ENCODE measurements around the gene PTPRD. TPM values are rescaled to one million over a fixed set of nuclear protein-coding genes. Genes with fewer than 3 reads are reported as not detected.

PTPRD gene
- total RNA-seq, 1 experiment from 2014 or later = 0.02 TPM

DNA sequence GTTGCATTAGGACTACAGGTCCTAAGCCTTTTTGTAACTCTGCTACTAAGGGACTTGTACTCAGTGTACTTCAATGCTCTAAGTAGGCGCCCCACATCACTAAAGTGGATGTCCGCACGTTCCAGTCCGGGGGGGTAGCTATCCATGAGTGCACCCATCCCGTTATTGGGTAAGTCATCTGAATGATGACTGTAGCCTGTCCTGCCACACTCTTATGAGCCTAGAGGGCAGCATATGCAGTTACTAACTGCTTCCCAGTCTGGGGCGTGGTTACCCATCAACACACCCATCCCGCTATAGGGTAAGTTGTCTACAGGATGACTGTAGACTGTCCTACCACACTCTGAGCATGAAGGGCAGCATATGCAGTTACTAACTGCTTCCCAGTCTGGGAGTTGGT, 1053.9 kb downstream of the PTPRD start:
- Histone ChIP-seq H3K79me2 (ENCODE audit: insufficient read depth, low read length) (no peaks in the 10 kb centered on the region), H3K4me2 (ENCODE audit: low read length) (no peak overlapping the region), H3K9me2 (ENCODE audit: insufficient read depth) (no peaks in the 10 kb centered on the region), H3K9ac (ENCODE audit: low read length) (no peak overlapping the region), H3K36me3 (ENCODE audit: control insufficient read depth in 1 of 2, insufficient read depth in 2 of 2, low read length in 2 of 2) (no peaks in the 10 kb centered on the region), H3K4me1 (ENCODE audit: control insufficient read depth in 1 of 2, insufficient read depth in 2 of 2, low read length in 2 of 2) (no peaks in the 10 kb centered on the region), H3K27ac (ENCODE audit: low read depth, low read length) (no peak overlapping the region), H3K27me3 (ENCODE audit: insufficient read depth, low read length) (no peaks in the 10 kb centered on the region), H3K9me3 (ENCODE audit: control insufficient read depth in 1 of 2, insufficient read depth in 1 of 2, low read depth in 1 of 2, low read length in 2 of 2) (peaks cover 4 to 34% of the 10 kb centered on the region in 2 experiments; a peak in 2 of 4 replicates), H4K20me1 (ENCODE audit: insufficient read depth) (no peaks in the 10 kb centered on the region), H2AFZ (ENCODE audit: low read depth, low read length, poor library complexity, severe bottlenecking) (no peak overlapping the region), H3K4me3 (replicated peaks in 1 of 2; ENCODE audit: low read depth in 1 of 2, low read length in 2 of 2) (no peak overlapping the region)
- DNase-seq (ENCODE audit: low read depth, low spot score) = no peak
- RAD21 ChIA-PET (ENCODE audit: low non-redundant PET in 1 of 2, low total read pairs in 2 of 2, uncharacterized antibody in 2 of 2, unreplicated experiment in 2 of 2) = no interaction called here
- CTCF ChIA-PET = no interaction called here
- POLR2A ChIA-PET = no interaction called here
- ATAC-seq = no peak
- no TSS peak for BruUV-seq (replicated peaks)
- intact Hi-C loops (cut with micrococcal nuclease) = no loop called here
- no peak for TF ChIP-seq TCF7L2 (IDR thresholded peaks at IDR 0.05; ENCODE audit: borderline replicate concordance, extremely low read depth, insufficient read depth, insufficient read length)
- no peak for TF ChIP-seq CBX3 (IDR thresholded peaks at IDR 0.05; ENCODE audit: low read depth)

DNA sequence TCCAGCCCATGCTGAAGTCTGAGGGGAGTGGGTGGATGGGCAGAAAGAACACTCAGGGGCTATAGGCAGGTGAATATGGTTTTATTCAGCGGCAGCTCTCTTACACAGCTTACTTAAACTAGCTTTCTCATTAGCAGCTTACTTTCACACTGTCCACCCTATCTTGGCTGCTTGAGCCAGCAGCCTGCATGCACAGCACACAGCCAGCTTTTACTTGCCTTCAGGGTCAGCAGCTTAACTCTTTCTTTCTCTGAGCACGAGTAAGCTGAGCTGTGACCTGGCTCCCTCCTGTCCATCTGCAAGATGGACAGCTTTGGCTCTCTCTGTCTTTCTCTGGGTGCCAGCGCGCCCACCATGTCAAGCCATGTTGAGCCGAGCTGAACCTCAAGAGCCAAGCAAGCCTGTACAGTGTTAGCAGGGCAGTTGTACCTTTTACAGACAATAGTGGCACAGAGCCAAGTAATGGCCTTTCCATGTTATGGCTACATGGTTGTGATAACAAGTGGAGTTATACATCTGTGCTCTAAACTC, 1054.9 kb downstream of the PTPRD start:
- RAD21 ChIA-PET (ENCODE audit: low non-redundant PET in 1 of 2, low total read pairs in 2 of 2, uncharacterized antibody in 2 of 2, unreplicated experiment in 2 of 2) = no interaction called here
- no TSS peak for BruUV-seq (replicated peaks)

More for the DNA sequence above, 1054.9 kb downstream of the PTPRD start:
- Histone ChIP-seq H3K9me3 (ENCODE audit: control insufficient read depth in 1 of 2, insufficient read depth in 1 of 2, low read depth in 1 of 2, low read length in 2 of 2) (peaks cover 6 to 26% of the 10 kb centered on the region in 2 experiments; a peak in 2 of 4 replicates), H3K4me1 (ENCODE audit: control insufficient read depth in 1 of 2, insufficient read depth in 2 of 2, low read length in 2 of 2) (no peaks in the 10 kb centered on the region), H3K27me3 (ENCODE audit: insufficient read depth, low read length) (no peaks in the 10 kb centered on the region), H3K79me2 (ENCODE audit: insufficient read depth, low read length) (no peaks in the 10 kb centered on the region), H3K36me3 (ENCODE audit: control insufficient read depth in 1 of 2, insufficient read depth in 2 of 2, low read length in 2 of 2) (no peaks in the 10 kb centered on the region), H3K4me2 (ENCODE audit: low read length) (no peak overlapping the region), H3K27ac (ENCODE audit: low read depth, low read length) (no peak overlapping the region), H3K9me2 (ENCODE audit: insufficient read depth) (no peaks in the 10 kb centered on the region), H2AFZ (ENCODE audit: low read depth, low read length, poor library complexity, severe bottlenecking) (no peak overlapping the region), H3K9ac (ENCODE audit: low read length) (no peak overlapping the region), H4K20me1 (ENCODE audit: insufficient read depth) (no peaks in the 10 kb centered on the region), H3K4me3 (replicated peaks in 1 of 2; ENCODE audit: low read depth in 1 of 2, low read length in 2 of 2) (no peak overlapping the region)
- intact Hi-C loops (cut with micrococcal nuclease) = no loop called here
- DNase-seq (ENCODE audit: low read depth, low spot score) = no peak
- TF ChIP-seq SIN3A (IDR thresholded peaks at IDR 0.05; ENCODE audit: low read depth) (no peak), SP1 (IDR thresholded peaks at IDR 0.05; ENCODE audit: low read depth) (no peak)
- TF ChIP-seq, protein P1, sequence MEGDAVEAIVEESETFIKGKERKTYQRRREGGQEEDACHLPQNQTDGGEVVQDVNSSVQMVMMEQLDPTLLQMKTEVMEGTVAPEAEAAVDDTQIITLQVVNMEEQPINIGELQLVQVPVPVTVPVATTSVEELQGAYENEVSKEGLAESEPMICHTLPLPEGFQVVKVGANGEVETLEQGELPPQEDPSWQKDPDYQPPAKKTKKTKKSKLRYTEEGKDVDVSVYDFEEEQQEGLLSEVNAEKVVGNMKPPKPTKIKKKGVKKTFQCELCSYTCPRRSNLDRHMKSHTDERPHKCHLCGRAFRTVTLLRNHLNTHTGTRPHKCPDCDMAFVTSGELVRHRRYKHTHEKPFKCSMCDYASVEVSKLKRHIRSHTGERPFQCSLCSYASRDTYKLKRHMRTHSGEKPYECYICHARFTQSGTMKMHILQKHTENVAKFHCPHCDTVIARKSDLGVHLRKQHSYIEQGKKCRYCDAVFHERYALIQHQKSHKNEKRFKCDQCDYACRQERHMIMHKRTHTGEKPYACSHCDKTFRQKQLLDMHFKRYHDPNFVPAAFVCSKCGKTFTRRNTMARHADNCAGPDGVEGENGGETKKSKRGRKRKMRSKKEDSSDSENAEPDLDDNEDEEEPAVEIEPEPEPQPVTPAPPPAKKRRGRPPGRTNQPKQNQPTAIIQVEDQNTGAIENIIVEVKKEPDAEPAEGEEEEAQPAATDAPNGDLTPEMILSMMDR (IDR thresholded peaks at IDR 0.05 in 2 of 3, conservative IDR thresholded peaks at IDR 0.05 in 1 of 3; ENCODE audit: borderline replicate concordance in 1 of 3, insufficient read depth in 1 of 3, low read depth in 2 of 3, low read length in 2 of 3) = no peak
- ChIA-PET CTCF (no interaction called here), POLR2A (no interaction called here)
- ATAC-seq = no peak
